GM03348 (cell line): Measurements from ENCODE around the gene ZNF358.
"Not testable (repeated sequence)": the region's sequence is repeated elsewhere in the genome, so short reads cannot be mapped to it uniquely, and the experiment has no call there.

Source experiments
- DNase-seq: peaks from one replicate; pipeline ENCODE4 v3.0.0; 2012; ENCODE audit warnings: low spot score

The ZNF358 gene

GRCh38 chr19:7535998-7536695 lies 20.2 kb downstream of the ZNF358 start:
- DNase-seq: no peak

- not testable (repeated sequence) for DNase-seq
These were observed 23.1 kb downstream of the ZNF358 start for GRCh38 chr19:7538990-7539389.

GRCh38 chr19:7539827-7540425 lies 24.0 kb downstream of the ZNF358 start:
- no peak for DNase-seq

- DNase-seq: no peak
These were observed 25.0 kb downstream of the ZNF358 start for GRCh38 chr19:7540761-7541474.

- no peak for DNase-seq
These were observed 25.5 kb downstream of the ZNF358 start for GRCh38 chr19:7541475-7541824.

GRCh38 chr19:7541828-7542443 lies 26.0 kb downstream of the ZNF358 start:
- DNase-seq: no peak

GRCh38 chr19:7542556-7543348 lies 26.8 kb downstream of the ZNF358 start:
- DNase-seq: no peak

- no peak for DNase-seq
These were observed 28.7 kb downstream of the ZNF358 start for GRCh38 chr19:7544626-7545025.

- no peak for DNase-seq
These were observed 29.4 kb downstream of the ZNF358 start for GRCh38 chr19:7545300-7545699.

- DNase-seq: no peak
These were observed 30.0 kb downstream of the ZNF358 start for GRCh38 chr19:7545904-7546303.

- no peak for DNase-seq
These were observed 31.3 kb downstream of the ZNF358 start for GRCh38 chr19:7547159-7547558.

GRCh38 chr19:7549429-7550148 lies 33.7 kb downstream of the ZNF358 start:
- DNase-seq: no peak

- no peak for DNase-seq
These were observed 34.4 kb downstream of the ZNF358 start for GRCh38 chr19:7550169-7550770.

GRCh38 chr19:7550987-7551761 lies 35.3 kb downstream of the ZNF358 start:
- DNase-seq: peak; percentile 72

- no peak for DNase-seq
These were observed 36.9 kb downstream of the ZNF358 start for GRCh38 chr19:7552781-7553180.

GRCh38 chr19:7554565-7554964 lies 38.7 kb downstream of the ZNF358 start:
- DNase-seq: peak; percentile 4

- peak; percentile 65 for DNase-seq
These were observed 39.3 kb downstream of the ZNF358 start for GRCh38 chr19:7554990-7555864.

- DNase-seq: no peak
These were observed 40.9 kb downstream of the ZNF358 start for GRCh38 chr19:7556696-7557315.

GRCh38 chr19:7558667-7559066 lies 42.8 kb downstream of the ZNF358 start:
- no peak for DNase-seq
